Right hindlimb (tissue), 1 donor: ENCODE results near the gene SHISA5.

Source experiments
- DNase-seq: peaks from one replicate; pipeline ENCODE4 v3.0.0-alpha.2; 2018

The SHISA5 gene

GRCh38 chr3:48429317-48429959 lies 74.5 kb downstream of the SHISA5 start:
- peak; percentile 66 for DNase-seq

GRCh38 chr3:48428572-48429316 lies 75.2 kb downstream of the SHISA5 start:
- peak; percentile 81 for DNase-seq

- no peak for DNase-seq
Observed at GRCh38 chr3:48428088-48428571, 75.8 kb downstream of the SHISA5 start.

GRCh38 chr3:48427630-48427962 lies 76.4 kb downstream of the SHISA5 start:
- no peak for DNase-seq

DNA sequence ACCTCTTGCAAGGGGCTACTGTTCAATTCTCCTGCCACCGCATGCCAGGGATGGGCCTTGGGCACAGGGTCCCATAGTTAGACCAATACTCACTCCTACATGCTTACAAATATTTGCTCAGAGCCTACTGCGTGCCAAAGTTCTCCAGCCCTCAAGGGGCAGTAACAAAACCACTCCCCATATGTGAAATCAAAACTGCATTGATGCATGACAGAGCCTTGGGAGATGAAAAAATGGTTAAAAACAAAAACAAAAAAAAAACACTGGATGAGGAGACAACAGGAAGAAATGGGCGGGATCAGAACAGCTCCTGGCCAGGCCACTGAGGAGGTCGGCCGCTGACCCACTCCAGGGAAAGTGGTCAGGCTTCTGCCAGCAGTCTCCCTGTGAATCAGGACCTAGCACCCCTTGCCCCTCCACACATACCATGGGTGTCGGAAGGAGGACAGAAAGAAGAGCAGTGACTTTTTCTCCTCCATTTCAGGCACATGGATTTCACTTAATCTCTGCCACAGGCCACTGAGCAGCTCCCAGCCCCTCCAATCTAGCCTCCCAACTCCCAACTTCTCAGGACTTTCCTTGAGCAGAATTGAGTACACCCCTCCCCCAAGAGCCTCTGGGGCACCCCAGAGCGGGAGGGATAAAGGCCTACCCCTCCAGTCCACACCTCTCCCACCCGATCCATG lies 76.9 kb downstream of the SHISA5 start:
- no peak for DNase-seq

DNA sequence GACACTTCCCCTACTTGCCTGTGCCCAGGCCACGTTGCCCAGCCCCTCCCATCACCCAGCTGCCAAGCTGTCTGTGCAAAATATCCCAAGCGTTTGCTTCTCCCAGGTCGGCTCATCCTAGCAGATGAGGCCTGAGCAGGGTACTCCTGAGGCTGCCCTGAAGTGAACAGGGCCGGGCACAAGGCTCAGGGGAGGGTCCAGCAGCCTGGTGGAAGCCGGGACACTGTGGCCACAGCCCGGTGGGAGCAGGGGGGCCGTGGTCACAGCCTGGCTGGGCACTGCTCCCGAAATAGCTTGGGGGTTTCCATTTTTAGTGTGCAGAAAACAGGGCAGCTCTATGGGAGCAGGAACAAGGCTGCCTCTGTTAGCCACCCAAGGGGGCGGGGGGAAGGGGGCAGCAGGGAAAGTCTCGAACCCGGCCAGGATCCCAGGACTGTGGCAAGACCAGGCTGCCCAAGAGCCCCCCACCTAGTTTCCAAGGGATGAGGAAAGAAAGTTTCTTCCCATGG lies 77.5 kb downstream of the SHISA5 start:
- DNase-seq, result peak; percentile 69

DNA sequence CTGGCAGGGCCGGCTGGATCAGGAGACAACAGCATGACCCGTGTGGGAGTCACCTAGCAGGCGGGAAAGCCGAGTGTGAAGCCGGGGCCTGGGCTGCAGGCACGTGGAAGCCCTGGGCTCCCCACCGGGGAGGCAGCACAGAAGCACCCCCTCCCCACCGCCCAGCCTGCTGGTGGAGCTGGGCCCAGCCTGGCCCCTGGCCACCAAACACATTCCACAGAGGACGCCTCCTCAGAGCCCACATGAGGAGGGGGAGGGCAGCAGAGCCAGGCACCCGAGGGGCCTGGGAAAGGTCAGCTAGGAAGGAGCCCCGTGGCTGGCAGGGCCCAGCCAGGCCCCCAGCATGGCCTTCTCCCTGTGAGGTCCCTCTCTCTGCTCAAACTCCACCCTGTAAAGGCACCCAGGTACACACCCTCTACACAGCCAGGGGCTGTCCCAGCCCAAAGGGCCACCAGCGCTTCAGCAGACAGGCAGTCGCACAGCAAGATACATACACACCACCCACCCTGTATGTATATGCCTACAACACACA lies 78.6 kb downstream of the SHISA5 start:
- DNase-seq, result no peak

- DNase-seq, result no peak
Observed at GRCh38 chr3:48423883-48424695, 79.9 kb downstream of the SHISA5 start.

DNA sequence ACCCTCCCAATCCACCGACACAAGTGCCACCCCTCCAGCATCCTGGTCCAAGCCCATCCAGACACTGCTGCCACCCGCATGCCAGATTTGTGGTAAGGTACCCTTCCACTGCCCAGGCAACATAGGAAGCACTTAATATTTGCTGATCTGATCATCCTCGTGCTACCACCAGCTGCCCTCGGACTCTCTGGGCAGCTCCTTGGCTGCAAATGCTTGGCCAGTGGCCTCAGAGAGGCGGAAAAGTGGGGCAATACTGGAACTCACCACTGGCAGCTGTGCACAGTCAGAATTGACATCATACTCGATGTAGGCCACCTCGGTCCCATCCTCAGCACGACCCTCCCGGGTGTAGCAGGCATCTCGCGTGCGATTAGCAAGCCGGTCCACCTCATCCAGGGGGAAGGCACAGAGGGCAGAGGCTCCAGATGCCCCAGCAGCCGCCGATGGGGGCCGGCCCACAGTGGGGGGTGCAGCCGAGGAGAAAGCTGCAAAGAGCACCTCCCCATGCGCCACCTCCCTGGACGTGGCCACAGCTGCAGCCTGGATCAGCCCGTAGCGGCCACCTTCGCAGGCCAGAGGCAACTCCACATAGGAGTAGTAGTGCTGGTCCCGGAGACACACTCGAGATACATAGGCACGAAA lies 80.6 kb downstream of the SHISA5 start:
- no peak for DNase-seq

DNA sequence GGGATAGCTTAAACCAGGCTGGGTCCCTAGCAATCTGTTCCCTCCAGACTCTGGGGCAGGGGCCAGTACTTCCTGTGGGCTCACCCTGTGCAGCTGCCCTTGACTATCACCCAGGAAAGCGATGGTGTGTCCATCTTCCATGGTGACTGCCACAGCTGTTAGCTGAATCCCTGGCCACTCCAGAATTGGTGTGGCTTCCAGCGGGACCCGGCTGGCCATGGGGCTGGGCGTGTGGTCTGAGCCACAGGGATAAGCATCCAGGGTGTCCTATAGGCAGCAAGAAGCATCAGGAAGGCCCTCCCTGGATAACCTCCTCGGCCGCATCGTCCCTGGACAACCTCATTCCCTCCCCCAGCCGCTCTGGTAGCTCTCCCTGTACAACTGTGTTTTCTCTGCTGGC lies 81.3 kb downstream of the SHISA5 start:
- DNase-seq, result no peak

- no peak for DNase-seq
Observed at GRCh38 chr3:48422272-48422671, 81.7 kb downstream of the SHISA5 start.

- DNase-seq, result no peak
Observed at GRCh38 chr3:48420561-48420960, 83.4 kb downstream of the SHISA5 start.

DNA sequence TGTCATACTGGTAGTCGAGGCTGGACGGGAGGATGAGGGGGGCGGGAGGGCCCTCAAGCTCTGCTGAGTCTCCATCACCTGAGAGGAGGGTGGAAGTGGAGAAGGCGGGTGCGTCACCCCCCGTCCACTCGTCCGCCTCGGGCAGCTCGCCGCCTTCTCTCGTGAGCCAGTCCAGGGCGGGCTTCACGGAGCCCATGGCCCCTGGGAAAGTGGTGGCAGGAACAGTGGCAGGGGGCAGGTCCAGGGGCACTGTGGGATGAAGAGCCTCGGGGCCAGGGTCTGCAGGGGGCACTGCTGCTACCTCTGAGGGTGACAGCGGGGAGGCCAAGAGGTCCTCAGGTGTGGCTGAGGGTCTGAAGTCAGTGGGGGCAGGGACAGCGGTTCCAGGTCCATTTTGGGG lies 84.4 kb downstream of the SHISA5 start:
- no peak for DNase-seq

- DNase-seq, result no peak
Observed at GRCh38 chr3:48419149-48419548, 84.8 kb downstream of the SHISA5 start.

GRCh38 chr3:48418651-48419050 lies 85.3 kb downstream of the SHISA5 start:
- DNase-seq, result no peak

DNA sequence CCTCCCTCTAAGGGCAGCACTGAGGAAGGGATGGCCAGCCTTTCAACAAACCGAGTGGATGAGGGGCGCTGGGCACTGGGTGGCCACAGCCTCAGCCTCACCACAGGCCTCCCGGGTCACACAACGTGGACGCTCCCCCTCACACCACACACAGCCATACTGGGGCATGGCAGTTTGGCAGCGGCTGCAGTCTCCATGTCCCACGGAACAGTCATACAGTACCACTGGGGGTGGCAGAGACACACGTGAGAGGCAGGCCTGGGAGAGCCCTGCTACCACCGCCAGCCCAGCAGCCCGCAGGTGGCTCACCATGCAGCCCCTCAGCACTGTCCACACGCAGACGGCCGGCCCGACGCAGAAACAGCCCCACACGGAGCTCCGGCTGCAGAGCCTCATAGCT lies 85.8 kb downstream of the SHISA5 start:
- no peak for DNase-seq
